A673 (cell line): ENCODE data around the gene VARS2.

Experiments
- EZH2 ChIP-seq: fragments of 200-600 bp; sonication (generic); IDR thresholded peaks from 2 replicates; pipeline ENCODE4 v1.6.1; 2017; ENCODE audit warnings: borderline replicate concordance, low read depth, mild to moderate bottlenecking, mixed read lengths, antibody characterized with exemption, low read length; ENCODE audit not compliant: poor library complexity, severe bottlenecking
- TF ChIP-seq, protein P1 (sequence below): fragments of 300-800, 200-600 bp; sonication (generic); conservative IDR thresholded peaks from 2 replicates; pipeline ENCODE4 v1.5.1; 2017; ENCODE audit warnings: low read depth, mild to moderate bottlenecking, antibody characterized with exemption, low read length, moderate library complexity, mixed read lengths

DNA sequence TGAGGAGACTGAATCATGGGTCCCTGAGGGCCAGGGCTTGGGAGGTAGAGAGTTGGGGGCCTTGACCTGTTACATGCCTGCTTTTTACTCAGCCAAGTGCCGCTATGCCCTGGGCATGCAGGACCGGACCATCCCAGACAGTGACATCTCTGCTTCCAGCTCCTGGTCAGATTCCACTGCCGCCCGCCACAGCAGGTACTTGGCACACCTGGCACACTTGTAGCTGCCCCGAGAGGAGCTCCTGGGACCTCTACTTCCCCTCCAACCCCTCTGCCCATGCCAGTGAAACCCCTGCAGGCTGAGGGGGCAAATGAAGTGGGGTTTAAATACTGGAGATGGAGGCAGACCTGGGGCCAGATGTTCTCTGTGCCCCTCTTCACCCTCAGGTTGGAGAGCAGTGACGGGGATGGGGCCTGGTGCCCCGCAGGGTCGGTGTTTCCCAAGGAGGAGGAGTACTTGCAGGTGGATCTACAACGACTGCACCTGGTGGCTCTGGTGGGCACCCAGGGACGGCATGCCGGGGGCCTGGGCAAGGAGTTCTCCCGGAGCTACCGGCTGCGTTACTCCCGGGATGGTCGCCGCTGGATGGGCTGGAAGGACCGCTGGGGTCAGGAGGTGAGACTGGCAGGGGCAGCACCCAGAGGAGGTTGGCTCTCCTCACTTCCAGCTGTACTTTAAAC is 25.1 kb upstream of the VARS2 start:
- TF ChIP-seq, protein P1, sequence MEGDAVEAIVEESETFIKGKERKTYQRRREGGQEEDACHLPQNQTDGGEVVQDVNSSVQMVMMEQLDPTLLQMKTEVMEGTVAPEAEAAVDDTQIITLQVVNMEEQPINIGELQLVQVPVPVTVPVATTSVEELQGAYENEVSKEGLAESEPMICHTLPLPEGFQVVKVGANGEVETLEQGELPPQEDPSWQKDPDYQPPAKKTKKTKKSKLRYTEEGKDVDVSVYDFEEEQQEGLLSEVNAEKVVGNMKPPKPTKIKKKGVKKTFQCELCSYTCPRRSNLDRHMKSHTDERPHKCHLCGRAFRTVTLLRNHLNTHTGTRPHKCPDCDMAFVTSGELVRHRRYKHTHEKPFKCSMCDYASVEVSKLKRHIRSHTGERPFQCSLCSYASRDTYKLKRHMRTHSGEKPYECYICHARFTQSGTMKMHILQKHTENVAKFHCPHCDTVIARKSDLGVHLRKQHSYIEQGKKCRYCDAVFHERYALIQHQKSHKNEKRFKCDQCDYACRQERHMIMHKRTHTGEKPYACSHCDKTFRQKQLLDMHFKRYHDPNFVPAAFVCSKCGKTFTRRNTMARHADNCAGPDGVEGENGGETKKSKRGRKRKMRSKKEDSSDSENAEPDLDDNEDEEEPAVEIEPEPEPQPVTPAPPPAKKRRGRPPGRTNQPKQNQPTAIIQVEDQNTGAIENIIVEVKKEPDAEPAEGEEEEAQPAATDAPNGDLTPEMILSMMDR = no peak
- TF ChIP-seq EZH2 = no peak
